Astrocyte of the hippocampus (primary cell): ENCODE results near the gene OSBPL6.
A peak's percentile ranks its signal among the peaks of the same experiment; 100 is the strongest.
"Not testable (repeated sequence)": the region's sequence is repeated elsewhere in the genome, so short reads cannot be mapped to it uniquely, and the experiment has no call there.

Source experiments
- DNase-seq: peaks from one replicate; pipeline ENCODE4 v3.0.0; 2011; ENCODE audit warnings: low read depth, low spot score

The OSBPL6 gene

GRCh38 chr2:178397002-178397605 is 202.8 kb downstream of the OSBPL6 start:
- DNase-seq, result peak; percentile 63

- DNase-seq, result no peak
These were observed 207.7 kb downstream of the OSBPL6 start for GRCh38 chr2:178401994-178402437.

- DNase-seq, result peak; percentile 18
These were observed 209.5 kb downstream of the OSBPL6 start for GRCh38 chr2:178403671-178404306.

GRCh38 chr2:178404368-178404767 is 210.1 kb downstream of the OSBPL6 start:
- peak; percentile 43 for DNase-seq

GRCh38 chr2:178409261-178409660 is 214.9 kb downstream of the OSBPL6 start:
- DNase-seq, result no peak

- no peak for DNase-seq
These were observed 217.7 kb downstream of the OSBPL6 start for GRCh38 chr2:178412047-178412446.

- not testable (repeated sequence) for DNase-seq
These were observed 218.1 kb downstream of the OSBPL6 start for GRCh38 chr2:178412453-178412852.

GRCh38 chr2:178413472-178414265 is 219.4 kb downstream of the OSBPL6 start:
- DNase-seq, result peak; percentile 91

- peak; percentile 96 for DNase-seq
These were observed 220.2 kb downstream of the OSBPL6 start for GRCh38 chr2:178414266-178415247.

- no peak for DNase-seq
These were observed 221.7 kb downstream of the OSBPL6 start for GRCh38 chr2:178415979-178416378.

GRCh38 chr2:178417916-178418315 is 223.6 kb downstream of the OSBPL6 start:
- no peak for DNase-seq

GRCh38 chr2:178418426-178418825 is 224.1 kb downstream of the OSBPL6 start:
- no peak for DNase-seq

- peak; percentile 35 for DNase-seq
These were observed 224.8 kb downstream of the OSBPL6 start for GRCh38 chr2:178419123-178419522.

GRCh38 chr2:178420463-178420999 is 226.2 kb downstream of the OSBPL6 start:
- no peak for DNase-seq

GRCh38 chr2:178422097-178422496 is 227.8 kb downstream of the OSBPL6 start:
- no peak for DNase-seq

GRCh38 chr2:178423746-178424145 is 229.4 kb downstream of the OSBPL6 start:
- not testable (repeated sequence) for DNase-seq

- no peak for DNase-seq
These were observed 231.0 kb downstream of the OSBPL6 start for GRCh38 chr2:178425255-178425827.

GRCh38 chr2:178426388-178426787 is 232.1 kb downstream of the OSBPL6 start:
- DNase-seq, result peak; percentile 30

GRCh38 chr2:178427458-178427857 is 233.1 kb downstream of the OSBPL6 start:
- no peak for DNase-seq

GRCh38 chr2:178428396-178428806 is 234.1 kb downstream of the OSBPL6 start:
- DNase-seq, result no peak

- no peak for DNase-seq
These were observed 235.0 kb downstream of the OSBPL6 start for GRCh38 chr2:178429336-178429735.
